HEK293 (cell line): ENCODE measurements around the gene BRF1.

Source experiments
- CTCF ChIP-seq: fragments of 450-650 bp; formaldehyde crosslinking; IDR thresholded peaks from 2 replicates; pipeline ENCODE4 v1.5.1; 2016; ENCODE audit warnings: missing biosample characterization, missing genetic modification characterization
- ELK4 ChIP-seq: IDR thresholded peaks from 2 replicates; pipeline ENCODE4 v1.6.1; 2011; ENCODE audit warnings: mild to moderate bottlenecking, low read depth, low read length, borderline replicate concordance
- HOXA7 ChIP-seq: sonication (generic); formaldehyde crosslinking; IDR thresholded peaks from 2 replicates; pipeline ENCODE4 v1.8.1; 2022; ENCODE audit warnings: missing genetic modification reagents, borderline replicate concordance
- HOXD13 ChIP-seq: sonication (generic); formaldehyde crosslinking; IDR thresholded peaks from 2 replicates; pipeline ENCODE4 v1.8.0; 2022; ENCODE audit warnings: missing genetic modification reagents, borderline replicate concordance
- PBX3 ChIP-seq: sonication (generic); formaldehyde crosslinking; IDR thresholded peaks from 2 replicates; pipeline ENCODE4 v1.8.1; 2022; ENCODE audit warnings: mild to moderate bottlenecking, moderate library complexity, missing genetic modification reagents
- SP2 ChIP-seq: fragments of 450-650 bp; formaldehyde crosslinking; IDR thresholded peaks from 2 replicates; pipeline ENCODE4 v1.5.1; 2016; ENCODE audit warnings: missing biosample characterization, missing genetic modification characterization
- ZBTB11 ChIP-seq: fragments of 450-650 bp; formaldehyde crosslinking; conservative IDR thresholded peaks from 2 replicates; pipeline ENCODE4 v1.5.1; 2016; ENCODE audit warnings: low read depth, missing biosample characterization, missing genetic modification characterization
- ZBTB21 ChIP-seq: fragments of 450-650 bp; formaldehyde crosslinking; IDR thresholded peaks from 2 replicates; pipeline ENCODE4 v1.5.1; 2017; ENCODE audit warnings: missing biosample characterization, missing genetic modification characterization
- ZBTB44 ChIP-seq: fragments of 450-650 bp; IDR thresholded peaks from 2 replicates; pipeline ENCODE4 v1.5.1; 2018; ENCODE audit warnings: missing biosample characterization, mild to moderate bottlenecking, missing genetic modification characterization
- ZEB2 ChIP-seq: fragments of 450-650 bp; formaldehyde crosslinking; IDR thresholded peaks from 2 replicates; pipeline ENCODE4 v1.5.1; 2016; ENCODE audit warnings: missing biosample characterization, missing genetic modification characterization
- ZNF221 ChIP-seq: fragments of 450-650 bp; formaldehyde crosslinking; IDR thresholded peaks from 2 replicates; pipeline ENCODE4 v1.5.1; 2017; ENCODE audit warnings: missing biosample characterization, missing genetic modification characterization, borderline replicate concordance
- ZNF302 ChIP-seq: fragments of 450-650 bp; formaldehyde crosslinking; IDR thresholded peaks from 2 replicates; pipeline ENCODE4 v1.5.1; 2016; ENCODE audit warnings: missing biosample characterization, missing genetic modification characterization, low read depth
- ZNF449 ChIP-seq: fragments of 450-650 bp; formaldehyde crosslinking; IDR thresholded peaks from 2 replicates; pipeline ENCODE4 v1.5.1; 2017; ENCODE audit warnings: missing biosample characterization, mild to moderate bottlenecking, missing genetic modification characterization, moderate library complexity
- ZNF704 ChIP-seq: fragments of 450-650 bp; formaldehyde crosslinking; IDR thresholded peaks from 2 replicates; pipeline ENCODE4 v1.5.1; 2016; ENCODE audit warnings: missing biosample characterization, missing genetic modification characterization

GRCh38 chr14:105251920-105252319, 48.9 kb downstream of the BRF1 start:
- no peak for TF ChIP-seq CTCF (tag by site-specific recombination)
- TF ChIP-seq PBX3 (CRISPR knock-in tag), result no peak
- TF ChIP-seq ZNF449 (tag by site-specific recombination), result no peak
- no peak for TF ChIP-seq ZBTB21 (tag by site-specific recombination)
- no peak for TF ChIP-seq ZNF221 (tag by site-specific recombination)
- no peak for TF ChIP-seq ZBTB44 (tag by site-specific recombination)
- TF ChIP-seq HOXD13 (CRISPR knock-in tag), result no peak
- TF ChIP-seq ZNF302 (tag by site-specific recombination), result no peak
- no peak for TF ChIP-seq ZBTB11
- no peak for TF ChIP-seq ELK4
- no peak for TF ChIP-seq HOXA7 (CRISPR knock-in tag)
- no peak for TF ChIP-seq SP2 (tag by site-specific recombination)
- no peak for TF ChIP-seq ZNF704 (tag by site-specific recombination)
- TF ChIP-seq ZEB2, result no peak
